ENCODE measurements around the gene GABRE. TPM values are rescaled to one million over a fixed set of nuclear protein-coding genes. Genes with fewer than 3 reads are reported as not detected.
"Not testable (repeated sequence)": the region's sequence is repeated elsewhere in the genome, so short reads cannot be mapped to it uniquely, and the experiment has no call there.

Gene GABRE
- total RNA-seq, 1 donor from 2014 or later, result not detected

DNA sequence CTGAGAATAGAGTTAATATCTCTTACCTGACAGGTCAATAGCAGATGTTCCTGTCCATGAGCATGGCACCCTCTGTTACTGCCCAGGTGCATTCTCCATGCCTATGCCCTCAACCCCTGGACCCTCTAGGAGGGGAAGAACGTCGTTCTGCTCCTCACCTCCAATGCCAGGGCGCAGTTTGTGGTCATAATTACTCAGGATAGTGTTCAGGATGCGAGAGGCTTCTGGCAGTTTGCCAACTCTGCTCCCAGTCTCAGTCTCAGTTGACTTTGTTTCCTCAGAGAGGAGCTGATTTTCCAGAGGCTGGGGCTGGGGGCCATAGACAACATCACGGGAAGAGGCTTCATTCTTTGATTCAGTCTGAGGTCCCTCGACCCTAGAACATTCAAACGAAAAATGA is 4.4 kb downstream of the GABRE start:
- intact Hi-C loops (cut with micrococcal nuclease), result no loop called here

DNA sequence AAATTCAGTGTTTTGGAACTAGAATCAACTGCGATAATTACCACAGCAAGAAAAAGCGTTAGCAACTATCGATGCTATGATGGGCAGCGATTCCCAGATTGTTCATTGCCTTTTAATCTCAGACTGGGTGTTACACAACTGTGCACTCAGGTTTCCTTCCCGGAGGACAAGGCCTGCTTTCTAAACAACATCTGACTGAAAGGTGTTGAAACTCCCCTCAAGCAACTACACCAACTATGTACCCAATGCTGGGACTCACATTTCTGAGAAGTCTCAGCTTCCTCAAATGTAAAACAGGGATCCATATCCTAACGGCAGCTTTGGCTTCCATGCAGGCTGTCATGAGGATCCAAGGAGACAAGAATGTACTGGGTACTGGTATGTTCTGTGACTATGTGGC is 8.2 kb downstream of the GABRE start:
- intact Hi-C loops (cut with micrococcal nuclease), result no loop called here

DNA sequence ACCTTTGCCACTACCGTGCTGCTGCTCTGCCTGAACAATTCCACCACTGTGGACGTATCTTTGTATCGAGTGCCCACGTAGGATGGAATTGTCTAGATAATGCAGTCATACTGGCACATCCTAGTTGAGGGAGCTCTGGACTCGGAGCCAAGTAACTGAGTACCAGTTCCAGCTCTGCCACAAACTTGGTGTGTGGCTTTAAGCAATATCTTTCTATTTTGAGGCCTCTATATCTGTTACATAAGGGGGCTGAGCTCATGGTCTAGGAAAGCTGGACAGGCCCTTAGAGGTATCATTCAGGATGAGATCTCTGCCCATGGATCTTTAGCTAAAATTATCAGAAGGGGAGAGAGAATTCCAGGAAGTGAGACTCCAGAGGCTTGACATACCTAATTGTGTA is 12.4 kb downstream of the GABRE start:
- intact Hi-C loops (cut with micrococcal nuclease), result no loop called here

DNA sequence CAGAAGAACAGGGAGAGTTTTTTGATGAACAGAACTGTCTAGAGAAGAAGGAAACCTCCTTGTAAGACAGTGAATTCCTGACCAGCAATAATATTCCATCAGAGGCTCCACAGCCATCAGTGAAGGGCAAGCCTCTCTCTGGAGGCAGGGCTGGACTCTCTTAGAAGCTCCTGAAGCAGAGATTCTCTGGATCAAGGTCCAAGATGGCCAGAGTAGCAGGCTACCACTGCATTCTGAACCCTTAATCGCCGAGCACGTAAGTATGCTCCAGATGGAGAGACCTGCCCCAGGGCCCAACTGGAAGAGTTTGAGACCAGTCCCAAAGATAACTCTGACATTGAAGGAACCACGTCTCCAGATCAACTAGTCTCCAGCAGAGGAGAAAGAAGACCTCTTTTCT is 16.4 kb downstream of the GABRE start:
- intact Hi-C loops (cut with micrococcal nuclease), result no loop called here

DNA sequence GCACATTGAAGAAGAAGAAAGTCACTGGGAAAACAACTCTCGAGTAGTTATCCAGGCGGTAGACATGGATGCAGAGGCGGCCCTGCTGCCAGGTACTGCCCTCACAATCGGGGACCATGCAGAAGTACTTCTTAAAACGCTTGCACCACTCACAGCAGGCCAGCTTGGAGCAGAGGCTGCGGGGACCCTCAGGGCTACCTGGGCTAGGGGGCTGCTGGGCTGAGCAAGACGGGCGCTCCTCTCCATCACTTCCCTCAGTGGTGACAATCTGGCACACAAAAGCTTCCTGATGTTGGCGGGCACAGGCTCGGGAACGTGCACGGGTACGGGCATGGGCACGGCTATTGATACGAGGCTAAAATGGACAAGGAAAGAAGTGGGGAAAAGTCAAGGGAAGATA is 19.7 kb downstream of the GABRE start:
- intact Hi-C loops (cut with micrococcal nuclease), result no loop called here

DNA sequence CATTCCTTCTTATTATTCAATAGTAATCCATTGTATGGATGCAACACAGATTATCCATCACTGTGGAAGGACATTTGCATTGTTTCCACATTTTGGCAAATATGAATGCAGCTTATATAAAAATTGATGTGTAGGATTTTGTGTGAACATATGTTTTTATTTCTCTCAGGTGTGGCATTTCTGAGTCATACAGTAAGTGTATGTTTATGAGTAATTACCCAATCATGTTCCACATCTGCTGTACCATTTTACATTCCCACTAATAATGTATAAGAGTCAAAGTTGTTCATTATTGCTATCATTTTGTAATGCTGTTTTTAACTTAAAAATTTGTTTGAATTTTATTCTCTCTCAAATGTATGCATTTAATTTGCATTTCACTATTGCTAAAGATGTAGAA is 36.3 kb downstream of the GABRE start:
- intact Hi-C loops (cut with micrococcal nuclease), result no loop called here

DNA sequence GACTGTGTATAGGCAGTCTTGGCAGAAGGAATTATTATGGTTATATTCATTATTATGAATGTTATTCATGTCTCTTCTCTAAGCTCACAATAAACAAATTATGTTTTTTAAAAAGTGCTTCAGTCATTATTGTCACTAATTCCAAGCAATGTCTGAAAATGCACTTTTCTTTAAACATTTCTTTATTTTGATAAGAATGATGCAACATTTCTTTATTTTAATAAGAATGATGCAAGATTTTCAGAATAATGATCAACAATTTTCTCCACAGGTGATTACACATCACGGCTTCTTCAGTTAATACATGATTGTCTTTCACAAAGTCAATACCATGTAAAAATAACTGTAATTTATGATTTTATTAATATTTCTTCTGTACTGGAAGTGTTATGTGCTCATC is 39.1 kb downstream of the GABRE start:
- intact Hi-C loops (cut with micrococcal nuclease), result no loop called here

DNA sequence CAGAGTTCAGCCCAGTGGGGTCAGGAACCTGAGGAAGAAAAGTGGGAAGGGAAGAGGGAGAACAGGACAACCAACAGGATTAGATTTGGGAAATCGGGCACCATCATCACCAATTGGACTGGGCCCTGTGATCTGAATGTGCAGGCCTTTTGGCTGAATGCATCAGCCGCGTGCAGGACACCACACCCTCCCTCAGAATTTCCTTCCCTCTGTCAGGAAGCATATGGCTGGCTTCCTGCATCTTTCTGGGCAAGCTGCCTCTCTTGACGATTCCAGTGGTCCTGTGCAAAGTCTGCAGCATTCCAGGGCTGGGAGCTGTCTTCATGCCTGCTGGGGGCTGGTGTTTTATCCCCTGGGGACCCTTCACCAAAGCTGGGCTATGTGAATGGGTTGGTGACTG is 45.4 kb downstream of the GABRE start:
- intact Hi-C loops (cut with micrococcal nuclease), result no loop called here

DNA sequence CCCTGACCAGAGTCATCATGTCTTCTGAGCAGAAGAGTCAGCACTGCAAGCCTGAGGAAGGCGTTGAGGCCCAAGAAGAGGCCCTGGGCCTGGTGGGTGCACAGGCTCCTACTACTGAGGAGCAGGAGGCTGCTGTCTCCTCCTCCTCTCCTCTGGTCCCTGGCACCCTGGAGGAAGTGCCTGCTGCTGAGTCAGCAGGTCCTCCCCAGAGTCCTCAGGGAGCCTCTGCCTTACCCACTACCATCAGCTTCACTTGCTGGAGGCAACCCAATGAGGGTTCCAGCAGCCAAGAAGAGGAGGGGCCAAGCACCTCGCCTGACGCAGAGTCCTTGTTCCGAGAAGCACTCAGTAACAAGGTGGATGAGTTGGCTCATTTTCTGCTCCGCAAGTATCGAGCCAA is 50.8 kb downstream of the GABRE start:
- intact Hi-C loops (cut with micrococcal nuclease), result no loop called here

DNA sequence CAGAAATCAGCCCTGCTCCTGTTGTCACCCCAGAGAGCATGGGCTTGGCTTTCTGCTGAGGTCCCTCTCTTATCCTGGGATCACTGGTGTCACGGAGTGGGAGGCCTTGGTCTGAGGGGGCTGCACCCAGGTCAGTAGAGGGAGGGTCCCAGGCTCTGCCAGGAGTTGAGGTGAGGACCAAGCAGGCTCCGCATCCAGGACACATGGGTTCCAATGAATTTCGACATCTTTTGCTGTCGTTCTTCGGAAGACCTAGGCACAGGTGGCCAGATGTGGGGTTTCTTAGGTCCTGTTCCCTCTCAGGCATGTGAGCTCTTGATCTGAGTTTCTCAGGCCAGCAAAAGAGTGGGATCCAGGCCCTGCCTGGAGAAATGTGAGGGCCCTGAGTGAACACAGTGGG is 51.8 kb downstream of the GABRE start:
- intact Hi-C loops (cut with micrococcal nuclease), result no loop called here

DNA sequence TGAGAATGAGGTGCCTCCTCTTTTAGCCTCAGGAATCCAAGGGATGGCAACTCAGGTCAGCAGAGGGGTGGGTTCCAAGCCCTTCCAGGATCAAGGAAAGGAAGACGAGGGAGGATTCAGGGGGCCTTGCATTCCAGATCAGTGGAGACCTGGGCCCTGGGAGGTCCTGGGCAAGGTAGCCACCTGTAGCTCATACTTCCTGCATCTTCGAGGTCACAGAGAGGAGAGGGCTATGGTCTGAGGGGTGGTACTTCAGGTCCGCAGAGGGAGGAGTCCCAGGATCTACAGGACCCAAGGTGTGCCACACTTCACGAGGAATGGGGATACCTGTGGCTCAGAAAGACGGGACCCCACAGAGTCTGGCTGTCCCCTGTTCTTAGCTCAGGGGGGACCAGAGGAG is 52.6 kb downstream of the GABRE start:
- intact Hi-C loops (cut with micrococcal nuclease), result no loop called here

DNA sequence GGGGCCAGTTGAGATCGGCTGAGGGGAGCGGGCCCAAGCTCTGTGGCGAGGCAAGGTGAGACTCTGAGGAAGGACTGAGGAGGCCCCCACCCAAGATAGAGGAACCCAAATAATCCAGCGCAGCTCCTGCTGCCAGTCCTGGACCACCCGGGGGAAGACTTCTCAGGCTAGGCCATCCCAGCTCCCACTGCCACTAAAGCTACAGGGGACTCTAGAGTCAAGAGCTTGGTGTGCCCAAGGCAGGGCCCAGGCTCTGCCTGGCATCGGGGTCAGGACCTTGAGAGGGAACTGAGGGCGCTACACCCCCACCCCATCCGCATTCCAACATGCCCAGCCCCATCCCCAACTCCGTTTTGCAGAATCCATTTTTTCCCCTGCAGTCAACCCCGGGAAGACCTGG is 53.2 kb downstream of the GABRE start:
- intact Hi-C loops (cut with micrococcal nuclease), result no loop called here

DNA sequence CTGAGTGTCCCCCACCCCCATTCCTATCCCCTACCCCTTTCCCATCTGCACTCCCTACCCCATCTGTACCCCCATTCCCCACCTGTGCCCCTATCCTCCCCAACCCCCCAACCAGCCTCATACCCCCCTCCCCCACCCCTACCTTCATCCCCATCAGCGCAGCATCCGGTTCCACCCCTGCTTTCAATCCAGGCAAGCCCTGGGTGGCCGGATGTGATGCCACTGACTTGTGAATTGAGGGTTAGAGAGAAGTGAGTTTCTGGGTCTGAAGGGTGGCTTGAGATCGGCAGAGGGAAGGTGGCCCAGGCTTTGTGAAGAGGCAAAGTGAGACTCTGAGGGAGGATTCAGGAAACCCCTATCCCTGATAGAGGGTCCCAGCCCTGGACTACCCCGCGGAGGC is 53.9 kb downstream of the GABRE start:
- intact Hi-C loops (cut with micrococcal nuclease), result no loop called here

DNA sequence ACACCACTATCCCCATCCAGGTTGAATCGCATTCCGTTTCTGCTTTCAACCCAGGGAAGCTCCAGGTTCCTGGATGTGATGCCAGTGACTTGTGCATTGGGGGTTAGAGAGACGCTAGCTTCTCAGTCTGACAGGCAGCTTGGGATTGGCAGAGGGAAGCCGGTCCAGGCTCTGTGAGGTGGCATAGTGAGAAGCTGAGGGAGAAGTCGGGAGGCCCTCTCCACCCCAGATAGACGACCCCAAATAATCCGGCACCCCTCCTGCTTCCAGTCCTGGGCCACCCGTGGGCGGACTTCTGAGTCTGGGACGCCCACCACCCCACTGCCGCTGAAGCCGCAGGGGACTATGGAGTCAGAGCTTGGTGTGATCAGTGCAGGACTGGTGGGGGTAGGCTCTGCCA is 54.4 kb downstream of the GABRE start:
- intact Hi-C loops (cut with micrococcal nuclease), result no loop called here

DNA sequence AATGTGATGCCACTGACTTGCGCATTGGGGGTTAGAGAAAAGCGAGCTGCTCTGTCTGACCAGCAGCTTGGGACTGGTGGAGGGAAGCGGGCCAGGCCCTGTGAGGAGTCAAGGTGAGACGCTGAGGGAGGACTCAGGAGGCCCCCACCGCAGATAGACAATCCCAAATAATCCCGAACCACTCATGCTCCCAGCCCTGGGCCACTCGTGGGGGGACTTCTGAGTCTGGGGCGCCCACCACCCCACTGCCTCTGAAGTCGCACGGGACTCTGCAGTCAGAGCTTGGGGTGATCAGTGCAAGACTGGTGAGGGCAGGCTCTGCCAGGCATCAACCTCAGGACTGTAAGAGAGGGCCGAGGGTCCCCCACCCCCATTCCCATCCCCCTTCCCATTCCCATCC is 54.9 kb downstream of the GABRE start:
- intact Hi-C loops (cut with micrococcal nuclease), result no loop called here

DNA sequence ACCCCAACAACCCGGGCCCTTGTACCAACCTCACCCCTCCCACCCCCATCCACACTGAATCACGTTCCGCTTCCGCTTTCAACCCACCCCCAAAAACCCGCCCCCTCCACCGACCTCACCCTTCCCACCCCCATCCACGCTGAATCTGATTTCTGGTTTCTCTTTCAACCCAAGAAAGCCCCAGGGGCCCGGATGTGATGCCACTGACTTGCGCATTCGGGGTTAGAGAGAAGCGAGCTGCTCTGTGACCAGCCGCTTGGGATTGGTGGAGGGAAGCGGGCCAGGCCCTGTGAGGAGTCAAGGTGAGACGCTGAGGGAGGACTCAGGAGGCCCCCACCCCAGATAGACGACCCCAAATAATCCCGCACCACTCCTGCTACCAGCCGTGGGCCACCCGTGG is 55.7 kb downstream of the GABRE start:
- intact Hi-C loops (cut with micrococcal nuclease), result not testable (repeated sequence)

DNA sequence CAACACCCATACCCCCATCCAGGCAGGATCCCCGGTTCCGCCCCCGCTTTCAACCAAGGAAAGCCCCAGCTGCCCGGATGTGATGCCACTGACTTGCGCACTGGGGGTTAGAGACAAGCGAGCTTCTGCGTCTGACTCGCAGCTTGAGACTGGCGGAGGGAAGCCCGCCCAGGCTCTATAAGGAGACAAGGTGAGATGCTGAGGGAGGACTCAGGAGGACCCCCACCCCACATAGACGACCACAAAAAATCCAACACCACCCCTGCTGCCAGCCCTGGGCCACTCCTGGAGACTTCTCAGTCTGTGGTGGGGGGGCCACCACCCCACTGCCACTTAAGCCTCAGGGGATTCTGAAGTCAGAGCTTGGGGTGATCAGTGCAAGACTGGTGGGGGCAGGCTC is 61.7 kb downstream of the GABRE start, which contains the start of gene MAGEA4:
MAGEA4 (plus strand) TSS at position 110 of the 400 bp plus-strand sequence. CDS start 10,776 bp downstream, outside the sequence.
- intact Hi-C loops (cut with micrococcal nuclease), result no loop called here

DNA sequence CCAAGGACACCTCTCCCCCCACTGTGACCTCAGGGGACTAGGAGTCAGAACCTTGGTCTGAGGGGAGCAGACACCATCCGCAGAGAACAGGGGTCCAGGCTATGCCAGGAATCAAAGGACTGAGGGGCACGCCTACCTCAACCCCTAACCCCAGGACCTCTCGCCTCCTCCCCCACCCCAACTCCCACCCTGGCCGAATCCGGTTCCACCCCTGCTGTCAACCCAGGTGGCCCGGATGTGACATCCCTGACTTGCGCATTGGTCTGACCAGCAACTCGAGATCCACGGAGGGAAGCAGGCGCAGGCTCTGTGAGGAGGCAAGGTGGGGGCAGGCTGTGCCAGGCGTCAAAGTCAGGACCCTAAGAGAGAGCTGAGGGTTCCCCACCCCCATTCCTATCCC is 62.3 kb downstream of the GABRE start:
- intact Hi-C loops (cut with micrococcal nuclease), result no loop called here

DNA sequence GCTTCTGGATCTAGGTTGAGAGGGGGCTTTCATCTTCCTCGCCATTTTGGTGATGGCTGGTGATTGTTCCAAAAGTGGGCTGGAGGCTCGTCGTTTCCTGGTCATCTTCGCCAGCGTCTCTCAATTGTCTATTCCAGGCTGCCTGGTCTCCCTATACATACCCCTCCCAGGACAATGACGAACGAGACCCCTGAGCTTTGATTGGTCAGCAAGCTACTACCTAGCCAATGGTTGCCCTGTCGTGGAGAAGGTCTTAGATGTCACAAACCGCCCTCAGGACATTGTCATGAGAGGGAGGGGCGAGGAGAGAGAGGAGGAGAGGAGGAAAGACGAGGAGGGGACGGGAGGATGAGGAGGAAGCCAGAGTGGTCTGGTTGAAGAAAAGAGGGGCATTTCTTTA is 69.5 kb downstream of the GABRE start:
- intact Hi-C loops (cut with micrococcal nuclease), result no loop called here

Other genes starting within 250 kb of the GABRE start
- not detected in 2 replicates for gene CNGA2, start 239.9 kb downstream of the GABRE start, total RNA-seq
- not detected in 2 replicates for gene MAGEA4, start 61.8 kb downstream of the GABRE start, total RNA-seq
- not detected in 2 replicates for gene MAGEA10, start 163.9 kb upstream of the GABRE start, total RNA-seq

All from T-helper 2 cell treated with Interferon-gamma antibody and Interleukin-4, amounts not matched to agents 100 ng/mL and 5 ng/mL, for 36 hours (primary cell).